NCI-H446 treated with DMSO at 0.1 percent for 48 hours (cell line): ENCODE measurements around the gene ARMC9.

Experiments
- DNase-seq: peaks from one replicate; lab custom pipeline; 2025; lab: John Stamatoyannopoulos, UW

The ARMC9 gene

DNA sequence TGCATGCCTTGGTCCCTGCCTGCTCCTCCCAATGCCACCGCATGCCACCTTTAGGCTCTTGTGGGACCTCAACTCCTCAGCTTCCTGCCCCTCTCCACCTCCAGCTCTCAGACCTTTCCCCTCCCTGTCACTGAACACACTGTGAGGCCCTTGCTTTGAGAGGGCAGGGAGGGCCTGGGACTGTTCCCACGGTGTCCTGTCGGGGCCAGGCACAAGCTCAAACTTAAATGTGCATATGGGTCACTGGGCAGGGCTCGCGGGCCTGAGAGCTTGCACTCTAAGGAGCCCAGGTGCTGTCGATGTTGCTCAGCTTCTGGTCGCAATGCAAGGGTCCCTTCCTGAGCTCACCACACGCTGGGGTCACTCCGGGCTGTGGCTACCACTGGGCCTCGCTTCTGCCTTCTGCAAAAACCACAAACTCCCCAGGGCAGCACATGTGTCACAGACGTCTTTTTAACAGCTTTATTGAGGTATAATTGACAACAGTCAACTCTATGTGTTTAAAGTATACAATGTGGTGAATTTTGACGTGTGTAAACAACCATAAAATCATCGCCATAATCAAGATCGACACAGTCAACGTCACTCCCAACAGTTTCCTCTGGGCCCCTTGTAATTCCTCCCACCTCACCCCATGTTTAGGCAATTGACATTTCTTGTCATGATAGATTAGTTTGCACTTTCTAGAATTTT lies 185.1 kb downstream of the ARMC9 start:
- DNase-seq: no peak

DNA sequence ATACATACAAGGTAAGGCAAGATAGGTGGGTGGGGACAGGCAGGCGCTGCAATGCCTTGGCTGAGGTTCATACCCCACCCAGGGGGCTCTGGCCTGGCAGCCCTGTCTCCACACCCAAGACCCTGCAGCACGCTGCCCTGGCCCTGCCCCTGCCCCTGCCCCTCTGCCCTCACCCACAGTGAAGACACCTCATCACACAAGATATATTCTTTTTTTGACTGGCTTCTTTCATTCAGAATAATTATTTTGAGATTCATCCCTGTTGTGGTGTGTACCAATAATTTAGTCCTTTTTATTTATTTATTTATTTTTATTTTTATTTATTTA lies 185.6 kb downstream of the ARMC9 start:
- DNase-seq: no peak

DNA sequence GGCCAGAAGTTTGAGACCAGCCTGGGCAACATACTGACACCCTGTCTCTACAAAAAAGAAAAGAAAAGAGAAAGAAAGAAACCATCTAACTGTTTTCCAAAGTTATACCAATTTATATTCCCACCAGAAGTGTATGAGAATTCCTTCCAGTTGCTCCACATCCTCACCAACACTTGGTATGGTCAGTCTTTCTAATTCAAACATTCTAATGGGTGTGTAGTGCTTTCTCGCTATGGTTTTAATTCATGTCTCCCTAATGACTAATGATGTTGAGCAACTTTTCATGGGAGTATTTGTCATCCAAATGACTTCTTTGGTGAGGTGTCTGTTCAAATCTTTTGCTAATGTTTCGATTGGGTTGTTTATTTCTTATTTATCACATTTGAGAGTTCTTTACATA lies 186.5 kb downstream of the ARMC9 start:
- DNase-seq: no peak

DNA sequence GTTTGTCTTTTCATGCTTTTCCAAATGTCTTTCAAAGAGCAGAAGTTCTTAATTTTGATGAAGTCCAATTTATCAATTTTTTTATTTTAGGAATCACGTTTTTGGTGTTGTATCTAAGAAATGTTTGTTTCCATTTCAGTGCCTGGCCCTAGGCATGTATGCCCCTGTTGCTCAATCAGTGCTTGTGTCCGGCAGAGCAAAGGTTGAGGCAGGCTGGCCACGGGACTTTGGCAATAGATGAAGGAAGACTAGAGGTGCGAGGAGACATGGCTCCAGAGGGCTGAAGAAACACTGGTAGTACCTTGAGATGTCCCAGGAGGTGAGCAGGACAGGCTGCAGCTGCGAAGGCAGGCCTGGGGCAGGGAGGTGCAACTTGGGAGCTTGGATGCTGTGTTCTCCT lies 187.0 kb downstream of the ARMC9 start:
- no peak for DNase-seq

DNA sequence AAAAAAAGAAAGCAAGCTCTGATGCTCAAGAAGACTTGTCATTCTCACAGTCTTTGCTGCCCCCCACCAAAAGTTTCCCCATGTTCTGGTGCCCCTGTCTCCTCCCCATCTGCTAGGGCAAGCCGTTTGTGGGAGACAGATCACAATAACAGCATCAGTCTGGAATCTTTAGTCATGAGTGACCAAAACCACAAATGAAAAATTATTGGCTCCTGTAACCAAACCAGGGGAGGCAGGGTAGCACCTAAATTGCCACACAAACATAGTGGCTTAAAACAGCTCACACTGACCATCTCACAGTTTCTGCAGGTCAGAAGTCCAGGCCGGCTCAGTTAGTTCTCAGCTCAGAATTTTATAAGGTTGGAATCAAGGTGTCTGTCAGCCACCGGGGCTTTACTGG lies 188.0 kb downstream of the ARMC9 start:
- no peak for DNase-seq

DNA sequence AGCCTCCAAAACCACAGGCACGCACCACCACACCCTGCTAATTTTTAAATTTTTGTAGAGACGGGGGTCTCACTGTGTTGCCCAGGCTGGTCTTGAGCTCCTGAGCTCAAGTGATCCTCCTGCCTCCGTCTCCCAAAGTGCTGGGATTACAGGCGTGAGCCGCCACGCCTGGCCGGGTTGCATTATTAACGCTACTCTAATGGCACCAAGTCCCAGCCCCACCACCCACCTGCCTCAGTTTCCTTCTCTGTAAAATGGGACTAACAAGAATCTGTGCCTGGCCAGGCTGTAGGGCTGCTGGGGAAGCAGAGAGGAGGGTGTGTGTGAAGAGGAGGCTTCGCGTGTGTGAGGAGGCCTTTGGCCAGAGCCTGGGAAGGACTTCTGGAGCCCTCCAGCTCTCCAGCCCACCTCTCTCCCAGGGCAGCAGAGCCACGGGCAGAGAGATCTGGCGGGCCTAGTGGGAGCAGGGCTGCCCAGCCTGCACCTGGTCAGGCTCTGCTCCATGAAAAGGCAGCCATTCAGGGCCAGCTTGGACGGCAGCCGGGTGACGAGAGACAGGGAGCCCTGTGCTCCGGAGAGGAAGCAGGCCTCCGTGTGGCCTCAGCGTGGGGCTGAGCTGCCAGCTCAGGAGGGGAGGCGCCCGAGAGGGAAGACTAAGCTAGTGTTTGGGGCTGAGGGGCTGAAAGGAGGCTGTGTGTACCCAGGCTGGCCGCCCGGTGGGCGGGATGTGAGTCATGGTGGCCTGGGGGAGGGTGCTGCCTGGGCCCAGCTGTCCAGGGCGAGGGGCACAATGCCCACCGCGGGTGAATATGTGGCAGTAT lies 189.7 kb downstream of the ARMC9 start:
- DNase-seq: no peak

DNA sequence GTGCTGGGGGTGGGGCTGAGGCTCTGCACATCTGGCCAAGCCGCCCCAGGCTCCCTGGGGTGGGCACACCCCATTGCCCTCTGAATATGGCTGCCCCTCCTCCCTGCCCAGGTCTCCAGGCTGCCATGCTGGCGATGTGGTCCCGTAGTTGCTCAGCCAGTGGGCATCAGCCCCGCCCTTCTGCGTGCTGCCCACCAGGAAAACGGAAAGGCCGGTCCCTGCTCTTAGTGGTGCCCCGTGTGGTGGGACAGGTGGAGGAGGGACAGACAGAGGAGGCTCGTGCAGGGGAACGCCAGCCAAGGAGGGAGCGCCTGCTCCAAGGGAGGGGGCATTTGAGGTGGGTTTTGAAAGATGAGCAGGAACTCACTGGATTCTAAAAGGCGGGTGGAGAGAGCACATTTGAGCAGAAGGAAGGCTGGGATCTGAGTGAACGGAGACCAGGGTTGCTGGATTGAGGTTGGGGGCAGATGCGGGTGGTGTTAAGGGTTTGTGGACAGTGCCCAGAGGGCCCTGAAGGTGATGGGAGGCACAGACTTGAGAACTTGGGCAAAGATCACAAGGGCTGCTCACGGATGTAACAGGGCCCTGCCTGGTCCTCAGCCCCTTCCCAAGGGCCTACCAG lies 190.4 kb downstream of the ARMC9 start:
- DNase-seq: no peak

DNA sequence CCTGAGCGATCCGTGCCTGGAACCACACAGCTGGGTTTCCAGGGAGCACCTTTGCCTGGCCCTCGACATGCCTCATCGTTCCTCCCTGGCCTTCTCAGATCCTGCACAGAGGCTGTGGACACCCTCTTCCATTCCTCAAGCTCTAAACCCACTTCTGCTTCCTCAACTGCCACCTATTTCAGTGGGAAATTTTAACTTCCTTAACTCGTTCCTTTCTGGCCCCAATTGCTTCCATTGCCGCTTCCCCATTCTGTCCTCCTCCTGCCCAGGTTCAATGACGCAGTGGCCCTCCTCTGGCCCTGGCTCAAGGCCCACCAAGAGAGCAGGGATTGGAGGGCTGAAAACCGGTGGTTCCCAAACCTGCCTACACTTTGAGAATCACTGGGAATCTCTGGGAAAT lies 192.2 kb downstream of the ARMC9 start:
- no peak for DNase-seq

DNA sequence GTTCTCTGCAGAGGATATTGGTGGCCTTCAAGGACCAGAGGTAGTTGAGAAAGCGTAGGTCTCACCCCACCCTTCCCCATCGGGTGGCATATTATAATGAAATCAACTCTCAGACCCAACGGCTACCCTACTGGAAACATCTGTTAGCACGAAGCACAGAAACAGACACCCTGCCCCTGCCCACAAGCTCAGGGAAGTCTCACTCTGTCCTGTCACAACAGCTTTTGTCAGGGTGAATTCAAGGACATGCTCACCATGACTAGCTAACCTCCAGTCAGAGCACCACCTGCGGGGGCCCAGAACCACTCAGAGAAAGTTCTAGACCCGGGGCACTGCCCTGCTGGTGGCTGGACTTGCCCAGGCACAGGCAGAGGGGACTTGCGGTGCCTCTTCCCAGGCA lies 193.6 kb downstream of the ARMC9 start:
- no peak for DNase-seq

DNA sequence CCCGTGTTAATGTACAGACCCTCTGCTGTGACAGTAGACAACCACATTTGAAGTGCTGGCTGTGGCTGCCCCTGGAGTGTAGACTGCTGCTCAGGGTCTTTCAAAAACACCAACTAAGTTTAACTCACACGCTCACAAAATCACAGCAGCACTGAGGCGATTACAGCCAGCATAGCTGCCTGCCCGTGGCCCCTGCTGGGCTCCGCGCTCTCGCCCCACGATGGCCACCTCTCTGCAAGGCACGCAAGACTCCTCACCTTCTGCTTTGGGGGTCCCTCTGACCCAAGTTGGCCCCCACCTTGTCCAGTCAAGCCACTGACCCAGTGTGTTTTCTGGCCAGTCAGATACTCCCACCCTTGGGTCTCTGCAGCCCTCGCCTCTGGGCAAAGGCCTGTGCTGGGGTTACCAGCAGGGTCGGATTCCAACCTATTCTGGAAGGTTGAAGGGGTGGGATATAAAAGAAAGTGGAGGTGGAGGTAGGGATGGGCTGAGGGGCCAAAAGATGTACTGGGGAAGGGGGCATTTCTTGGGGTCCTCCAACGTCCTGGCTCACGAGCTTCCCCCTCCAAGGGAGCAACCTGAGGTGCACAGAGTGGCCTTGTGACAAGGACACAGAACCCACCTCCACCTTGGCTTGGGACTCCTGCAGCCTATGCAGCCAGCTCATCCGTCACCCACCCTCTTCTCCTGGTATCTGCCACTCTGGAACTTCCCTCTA lies 194.2 kb downstream of the ARMC9 start:
- no peak for DNase-seq

DNA sequence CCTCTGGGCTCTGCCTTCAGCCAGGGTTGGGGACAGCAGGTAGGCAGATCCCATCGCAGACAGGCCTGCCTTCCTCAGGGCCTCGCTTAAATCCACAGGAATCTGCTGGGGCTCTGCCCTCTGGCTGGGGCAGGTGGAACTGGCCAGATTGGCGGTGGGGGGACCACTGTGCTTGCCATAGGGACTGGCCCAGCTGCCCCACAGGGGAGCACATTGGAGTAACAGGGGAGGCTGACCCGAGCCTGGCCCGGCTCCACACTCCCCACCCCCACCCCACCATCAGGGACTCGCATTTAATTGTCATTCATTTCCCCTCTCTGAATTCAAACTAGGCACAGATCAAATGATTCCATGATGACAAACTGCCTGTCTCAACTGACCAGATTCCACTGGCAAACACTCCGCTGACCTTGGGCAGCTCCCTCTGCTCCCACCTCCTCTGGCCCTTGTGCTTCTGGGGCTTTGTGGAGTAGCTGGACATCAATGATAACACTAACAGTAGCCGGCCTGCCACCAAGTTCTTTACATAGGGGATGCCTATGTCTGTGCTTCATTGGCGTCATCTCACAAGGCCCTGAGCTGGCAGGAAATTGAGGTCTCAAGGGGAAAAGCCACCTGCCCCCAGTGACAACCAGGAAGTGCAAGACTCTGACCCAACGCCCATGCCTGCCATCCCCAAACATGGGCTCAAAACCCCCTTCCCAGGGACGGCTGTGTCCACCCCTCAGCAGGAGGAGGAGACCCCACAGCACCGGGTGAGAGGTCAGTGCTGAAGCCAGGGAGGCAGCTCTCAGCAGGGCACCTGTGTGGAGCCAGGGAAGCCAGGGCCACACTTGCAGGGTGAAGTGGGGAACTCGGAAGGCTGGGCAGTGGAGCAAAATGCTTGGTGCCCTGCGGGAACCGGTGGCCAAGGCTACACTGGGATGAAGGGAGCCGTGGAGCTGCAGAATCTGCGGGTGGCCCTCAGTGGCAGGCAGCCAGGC lies 195.0 kb downstream of the ARMC9 start:
- no peak for DNase-seq

DNA sequence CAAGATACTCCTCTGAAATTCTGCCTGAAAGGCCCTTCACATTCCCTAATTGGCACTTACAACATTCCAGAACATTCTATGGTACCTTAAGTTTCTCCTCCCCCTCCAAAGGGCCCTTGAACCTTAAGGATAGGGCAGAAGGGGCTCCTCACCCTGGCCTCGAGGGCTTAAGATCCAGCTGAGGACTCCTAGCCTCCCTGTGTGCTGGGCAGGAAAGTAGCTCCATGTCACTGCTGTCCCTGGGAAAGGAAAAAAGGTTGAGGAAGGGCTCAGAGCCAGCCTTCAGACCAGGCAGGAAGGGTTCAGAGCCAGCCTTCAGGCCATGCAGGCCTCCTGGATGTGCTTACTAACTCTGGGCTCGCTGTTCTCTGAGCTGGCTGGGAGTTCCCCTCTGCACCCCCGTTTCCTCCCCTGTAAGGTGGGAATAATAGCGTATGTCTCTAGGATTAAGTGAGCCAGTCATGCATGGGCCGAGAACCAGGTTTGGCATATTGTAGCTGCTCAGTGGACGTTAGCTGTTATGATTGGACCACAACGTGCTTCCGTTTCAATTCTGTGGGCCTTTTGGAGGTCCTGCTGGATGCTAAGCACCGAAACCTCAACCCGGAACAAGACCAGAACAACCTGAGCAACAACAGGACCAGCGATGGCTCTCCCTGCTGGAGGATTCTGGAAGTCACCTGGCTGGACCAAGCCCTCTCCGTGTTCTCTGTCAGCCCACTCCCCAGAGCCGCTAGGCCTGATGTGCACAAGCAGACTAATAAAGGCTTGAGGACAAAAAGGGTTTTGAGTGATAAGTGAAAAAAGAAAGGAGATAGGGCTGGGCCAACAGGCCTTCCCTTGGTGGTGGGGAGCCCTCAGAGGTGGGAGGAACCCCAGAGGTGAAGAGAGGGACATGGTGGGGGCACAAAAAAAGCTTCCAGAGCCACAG lies 196.0 kb downstream of the ARMC9 start:
- DNase-seq: no peak

DNA sequence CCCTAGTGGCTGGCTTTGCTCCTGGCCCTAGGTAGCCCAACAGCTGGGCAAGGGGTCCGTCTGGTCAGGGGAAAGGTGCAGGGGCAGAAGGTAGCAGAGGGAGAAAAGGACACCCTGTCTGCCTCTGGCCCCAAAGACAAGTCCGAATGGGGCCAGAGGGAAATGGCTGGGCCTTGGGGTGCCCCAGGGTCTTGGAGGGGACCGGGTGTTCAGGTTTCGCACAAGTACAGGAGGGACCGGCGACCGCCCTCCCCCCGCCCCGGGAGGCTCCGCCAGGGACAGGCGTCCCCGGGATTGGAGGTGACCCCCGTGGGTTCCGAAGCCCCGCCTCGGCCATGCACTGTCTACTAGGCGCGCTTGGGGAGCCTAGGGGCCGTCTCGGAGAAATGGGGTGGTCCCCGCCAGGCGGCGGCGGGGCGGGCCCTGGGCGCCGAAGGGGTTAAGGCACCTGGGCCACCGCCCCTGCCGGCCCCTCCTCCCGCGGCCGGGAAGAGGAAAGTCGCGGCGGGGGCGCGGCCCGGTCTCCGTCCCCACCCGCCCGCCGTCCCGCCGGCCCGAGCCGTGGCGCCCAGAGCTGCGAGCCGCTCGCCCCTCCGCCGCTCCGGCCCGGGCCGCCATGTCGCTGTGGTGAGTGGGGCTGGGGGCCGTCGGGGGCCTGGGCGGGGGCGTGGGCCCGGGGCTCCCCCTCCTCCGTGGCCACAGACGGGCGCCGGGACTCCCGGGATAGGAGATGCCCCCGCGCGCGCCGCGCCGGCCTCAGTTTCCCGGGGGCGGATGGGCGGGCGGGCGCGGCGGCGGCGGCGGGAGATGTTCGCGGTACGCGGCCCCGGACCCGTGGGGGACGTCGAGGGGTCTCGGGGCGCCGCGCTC lies 197.0 kb downstream of the ARMC9 start, which contains the start of gene B3GNT7:
B3GNT7 (plus strand) TSS at position 523 of the 870 bp plus-strand sequence; CDS start at position 617, 94 bp downstream.
- no peak for DNase-seq

DNA sequence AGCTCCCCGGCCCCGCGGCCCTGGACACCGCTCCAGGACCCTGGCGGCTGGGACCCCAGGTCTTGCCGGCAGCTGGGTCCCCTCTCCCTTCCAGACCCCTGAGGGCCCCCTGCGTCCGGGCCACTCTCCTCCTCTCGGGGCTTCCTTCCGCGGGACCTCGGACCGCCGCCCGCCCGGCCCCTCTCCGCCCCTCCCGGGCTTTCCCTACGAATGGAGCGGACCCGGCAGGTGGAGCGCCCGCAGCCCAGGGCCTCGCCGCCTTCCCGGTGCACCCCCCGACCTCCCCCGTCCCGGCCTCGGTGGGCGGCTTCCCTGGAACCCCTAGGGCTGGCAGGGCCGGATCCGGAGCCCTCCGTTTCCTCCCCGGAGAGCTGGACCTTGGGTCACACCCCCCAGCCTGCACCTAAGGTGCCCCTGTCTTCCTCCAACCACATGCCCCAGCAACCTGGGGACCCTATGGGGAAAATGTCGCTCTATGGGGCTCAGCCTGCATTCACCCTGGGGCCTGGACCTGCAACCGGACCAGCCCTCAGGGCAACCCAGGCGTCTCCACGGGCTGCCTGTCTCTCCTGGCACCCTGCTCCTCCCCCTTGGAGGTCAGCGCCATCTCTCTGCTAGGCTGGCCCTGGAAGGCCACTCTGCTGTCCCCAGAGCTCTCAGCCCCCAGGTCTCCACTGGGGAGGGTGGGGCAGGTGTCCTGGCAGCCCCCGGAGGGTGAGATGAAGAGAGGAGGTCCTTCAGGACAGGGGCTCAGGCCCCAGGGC lies 197.8 kb downstream of the ARMC9 start:
- no peak for DNase-seq

DNA sequence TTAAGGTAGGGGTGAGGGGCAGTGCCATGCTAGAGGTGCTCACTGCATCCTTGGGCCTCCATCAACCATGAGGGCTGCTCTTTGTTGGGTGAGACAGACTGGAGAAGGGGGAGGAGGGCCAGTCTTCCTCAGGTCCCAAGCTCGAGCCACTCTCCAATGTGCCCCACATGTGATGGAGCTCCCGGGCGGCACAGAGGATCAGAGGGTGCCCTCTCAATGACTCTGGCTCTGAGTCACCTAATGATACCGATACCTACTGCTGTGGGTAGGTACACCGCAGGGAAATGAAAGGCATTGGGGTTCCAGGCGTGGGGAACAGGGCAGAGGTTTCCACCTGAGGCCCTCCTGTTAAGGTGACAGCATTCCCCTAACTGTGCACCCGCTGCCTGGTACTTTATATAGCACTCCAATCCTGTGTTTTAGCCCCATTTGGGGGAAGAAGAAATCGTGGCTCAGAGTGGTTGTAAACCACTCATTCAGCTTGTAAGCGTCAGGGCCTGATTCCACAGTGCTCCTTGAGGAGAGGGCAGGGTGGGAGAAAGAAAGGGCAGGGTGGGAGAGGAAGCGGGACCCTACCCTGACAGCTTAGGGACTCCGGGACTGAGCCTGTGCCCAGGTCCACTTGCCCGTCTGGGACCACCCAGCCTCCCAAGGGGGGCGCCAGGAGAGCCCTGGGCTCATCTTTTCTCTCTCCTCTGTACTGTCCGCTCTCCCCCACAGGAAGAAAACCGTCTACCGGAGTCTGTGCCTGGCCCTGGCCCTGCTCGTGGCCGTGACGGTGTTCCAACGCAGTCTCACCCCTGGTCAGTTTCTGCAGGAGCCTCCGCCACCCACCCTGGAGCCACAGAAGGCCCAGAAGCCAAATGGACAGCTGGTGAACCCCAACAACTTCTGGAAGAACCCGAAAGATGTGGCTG lies 198.8 kb downstream of the ARMC9 start:
- no peak for DNase-seq

DNA sequence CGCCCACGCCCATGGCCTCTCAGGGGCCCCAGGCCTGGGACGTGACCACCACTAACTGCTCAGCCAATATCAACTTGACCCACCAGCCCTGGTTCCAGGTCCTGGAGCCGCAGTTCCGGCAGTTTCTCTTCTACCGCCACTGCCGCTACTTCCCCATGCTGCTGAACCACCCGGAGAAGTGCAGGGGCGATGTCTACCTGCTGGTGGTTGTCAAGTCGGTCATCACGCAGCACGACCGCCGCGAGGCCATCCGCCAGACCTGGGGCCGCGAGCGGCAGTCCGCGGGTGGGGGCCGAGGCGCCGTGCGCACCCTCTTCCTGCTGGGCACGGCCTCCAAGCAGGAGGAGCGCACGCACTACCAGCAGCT lies 199.5 kb downstream of the ARMC9 start:
- DNase-seq: no peak

DNA sequence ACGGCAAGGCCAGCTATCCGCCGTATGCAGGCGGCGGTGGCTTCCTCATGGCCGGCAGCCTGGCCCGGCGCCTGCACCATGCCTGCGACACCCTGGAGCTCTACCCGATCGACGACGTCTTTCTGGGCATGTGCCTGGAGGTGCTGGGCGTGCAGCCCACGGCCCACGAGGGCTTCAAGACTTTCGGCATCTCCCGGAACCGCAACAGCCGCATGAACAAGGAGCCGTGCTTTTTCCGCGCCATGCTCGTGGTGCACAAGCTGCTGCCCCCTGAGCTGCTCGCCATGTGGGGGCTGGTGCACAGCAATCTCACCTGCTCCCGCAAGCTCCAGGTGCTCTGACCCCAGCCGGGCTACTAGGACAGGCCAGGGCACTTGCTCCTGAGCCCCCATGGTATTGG lies 200.2 kb downstream of the ARMC9 start:
- DNase-seq: no peak
